Fibroblast of skin of back (primary cell): Measurements from ENCODE around the gene RPS25.
A peak's percentile ranks its signal among the peaks of the same experiment; 100 is the strongest.
"Not testable (repeated sequence)": the region's sequence is repeated elsewhere in the genome, so short reads cannot be mapped to it uniquely, and the experiment has no call there.

ENCODE experiments used
- DNase-seq: peaks from one replicate; pipeline ENCODE4 v3.0.0-alpha.2; 2013

RPS25 gene

GRCh38 chr11:119014209-119014924 is 3.8 kb downstream of the RPS25 start:
- DNase-seq = no peak

- DNase-seq = no peak
Observed at GRCh38 chr11:119012629-119013170, 5.4 kb downstream of the RPS25 start.

- DNase-seq = no peak
Observed at GRCh38 chr11:119011476-119012053, 6.6 kb downstream of the RPS25 start.

- DNase-seq = no peak
Observed at GRCh38 chr11:119006656-119007055, 11.5 kb downstream of the RPS25 start.

GRCh38 chr11:119000906-119001305 is 17.2 kb downstream of the RPS25 start:
- DNase-seq = peak; percentile 39

- peak; percentile 50 for DNase-seq
Observed at GRCh38 chr11:118998822-118999221, 19.3 kb downstream of the RPS25 start.

- no peak for DNase-seq
Observed at GRCh38 chr11:118998388-118998717, 19.8 kb downstream of the RPS25 start.

- DNase-seq = peak; percentile 87
Observed at GRCh38 chr11:118997627-118998387, 20.3 kb downstream of the RPS25 start, which contains the start of gene CENATAC. TSS of gene CENATAC (plus strand) at chr11:118998138. CDS start at chr11:118998198, 60 bp downstream.

GRCh38 chr11:118996926-118997626 is 21.1 kb downstream of the RPS25 start:
- DNase-seq = peak; percentile 27

- DNase-seq = not testable (repeated sequence)
Observed at GRCh38 chr11:118991486-118992038, 26.6 kb downstream of the RPS25 start.

- no peak for DNase-seq
Observed at GRCh38 chr11:118988280-118988679, 29.9 kb downstream of the RPS25 start.

GRCh38 chr11:118984825-118985224 is 33.3 kb downstream of the RPS25 start:
- no peak for DNase-seq

GRCh38 chr11:118984337-118984736 is 33.8 kb downstream of the RPS25 start:
- DNase-seq = not testable (repeated sequence)

GRCh38 chr11:118980191-118980881 is 37.8 kb downstream of the RPS25 start:
- DNase-seq = no peak

- DNase-seq = no peak
Observed at GRCh38 chr11:118979434-118979833, 38.7 kb downstream of the RPS25 start.

- no peak for DNase-seq
Observed at GRCh38 chr11:118975771-118976709, 42.1 kb downstream of the RPS25 start.

- DNase-seq = no peak
Observed at GRCh38 chr11:118973985-118974384, 44.2 kb downstream of the RPS25 start.

GRCh38 chr11:118971646-118972045 is 46.5 kb downstream of the RPS25 start, which contains the start of gene FOXR1:
TSS of gene FOXR1 (plus strand) at chr11:118971761. CDS start at chr11:118971932, 171 bp downstream.
- DNase-seq = no peak

- DNase-seq = not testable (repeated sequence)
Observed at GRCh38 chr11:118969508-118969907, 48.6 kb downstream of the RPS25 start.
